Left renal cortex interstitium (tissue), 4 donors: ENCODE data around the gene MTFMT. TPM values are rescaled to one million over a fixed set of nuclear protein-coding genes. Genes with fewer than 3 reads are reported as not detected.

Experiments used
- DNase-seq, 4 donors: peaks; one replicate each; pipeline ENCODE4 v3.0.0-alpha.2; 2013; ENCODE audit warnings: low read depth in 4 of 4, low spot score in 2 of 4, missing footprints in 1 of 4
- polyA plus RNA-seq, 4 donors: library from polyadenylated mRNA; unstranded; fragments of 120-200 nt; gene quantifications; one replicate each; pipeline ENCODE4 v1.2.1, GENCODE V29; 2013; ENCODE audit not compliant: insufficient read length in 4 of 4

Gene MTFMT
- polyA plus RNA-seq, 4 donors = 13.4 to 18.6 (median 15.3) TPM

DNA sequence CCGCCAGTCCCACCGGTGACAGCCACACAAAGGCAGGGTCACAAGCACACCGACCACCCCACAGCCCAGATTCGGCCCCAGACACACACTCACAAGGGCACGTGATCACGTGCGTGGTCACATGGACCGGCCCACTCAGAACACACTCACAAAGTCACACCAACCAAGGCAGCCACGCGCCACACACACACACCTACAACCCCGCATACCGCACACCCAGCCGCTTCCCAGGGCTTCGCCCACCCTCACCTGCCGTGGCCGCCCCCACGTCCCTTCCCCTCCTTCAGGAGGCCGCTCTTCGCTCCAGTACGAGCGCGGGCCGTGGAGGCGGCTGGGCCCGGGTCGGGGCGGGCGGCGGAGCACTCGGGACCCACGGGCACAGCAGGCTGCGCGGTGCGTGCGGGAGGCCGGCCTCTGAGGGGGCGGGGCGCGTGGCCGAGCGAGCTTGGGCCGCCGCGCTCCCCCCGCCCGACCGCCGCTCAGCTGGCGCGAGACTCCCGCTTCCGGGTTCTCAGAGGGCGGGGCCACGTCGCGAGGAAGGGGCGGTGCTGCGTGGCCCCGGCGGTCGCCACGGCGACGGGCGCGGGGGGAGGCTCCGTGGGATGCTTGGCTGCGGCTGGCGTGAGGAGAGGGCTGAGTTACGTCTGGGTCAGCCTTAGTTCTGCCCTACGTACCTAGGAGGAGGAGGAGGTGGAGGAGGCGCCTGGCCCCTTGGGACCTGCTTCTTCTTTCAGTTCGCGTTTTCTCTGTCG lies 39.8 kb downstream of the MTFMT start, which contains the start of gene SPG21:
Gene SPG21, minus strand, starts transcription at position 499 of the 752 bp plus-strand sequence. CDS start 6,345 bp downstream, outside the sequence.
- DNase-seq = peak; percentile 75 to 88 (median 84)

DNA sequence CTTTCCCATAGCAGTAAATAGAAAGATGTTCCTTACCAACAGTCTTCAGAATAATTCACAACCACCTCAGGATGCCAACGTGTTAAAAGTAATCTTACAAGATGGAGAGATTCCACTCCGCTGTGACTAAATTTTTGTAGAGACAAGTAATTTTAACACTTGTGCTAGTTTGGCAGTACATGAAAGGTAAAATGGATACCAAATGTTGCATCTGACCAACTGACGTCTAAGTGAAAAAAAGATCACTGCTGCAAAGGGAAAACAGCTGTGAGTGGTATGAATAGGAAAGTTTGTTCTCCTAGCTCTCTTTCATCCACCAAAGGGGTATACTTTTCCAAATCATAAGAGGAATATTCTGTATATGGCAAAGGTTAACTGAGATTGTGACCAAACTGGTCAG lies 42.3 kb downstream of the MTFMT start:
- DNase-seq = no peak

DNA sequence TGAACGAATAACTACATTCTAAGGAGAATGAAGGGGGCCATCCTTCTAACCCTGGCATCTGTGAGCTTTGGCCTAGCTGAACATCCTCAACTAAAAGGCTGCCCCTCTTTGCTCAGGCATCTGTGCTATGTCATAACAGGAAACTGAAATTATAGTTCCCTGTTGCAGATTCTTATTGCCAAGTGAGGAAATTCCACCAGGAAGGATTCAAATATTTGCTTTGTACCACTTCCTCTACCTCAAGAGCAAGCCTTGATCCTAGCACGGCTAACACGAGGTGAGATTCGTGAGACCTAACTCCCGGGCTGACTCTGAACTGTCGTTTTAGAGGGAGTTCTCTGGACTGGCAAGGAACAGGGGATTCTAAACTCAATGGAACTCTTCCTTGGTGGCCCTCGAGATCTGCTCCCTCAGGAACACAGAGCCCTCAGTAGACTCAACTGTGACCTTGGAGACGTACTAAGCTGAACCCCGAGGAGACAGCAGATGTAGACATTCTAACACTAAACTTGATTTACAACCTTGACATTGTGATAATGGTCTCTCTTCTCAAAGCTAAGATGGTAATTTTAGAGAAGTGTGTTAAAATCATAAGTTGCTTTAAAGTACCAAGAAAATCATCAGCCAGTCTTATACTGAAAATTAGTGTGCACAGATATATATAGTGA lies 43.9 kb downstream of the MTFMT start:
- DNase-seq = no peak

DNA sequence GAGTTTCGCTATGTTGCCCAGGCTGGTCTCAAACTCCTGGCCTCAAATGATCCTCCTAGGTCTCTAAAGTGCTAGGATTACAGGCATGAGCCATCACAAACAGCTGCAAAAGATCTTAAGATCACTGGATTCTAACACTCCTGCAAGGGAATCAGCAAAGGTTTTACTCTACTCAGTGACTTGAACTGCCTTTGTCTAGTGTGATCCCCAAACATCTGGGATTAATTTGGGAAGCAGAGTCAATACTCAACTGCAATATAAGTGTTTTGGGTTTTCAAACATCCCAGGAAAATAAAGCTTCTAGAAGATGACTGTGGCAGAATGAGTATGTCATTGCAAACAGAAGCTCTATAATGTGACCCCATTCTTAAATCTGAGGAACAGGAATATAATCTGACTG lies 47.0 kb downstream of the MTFMT start:
- DNase-seq = no peak

DNA sequence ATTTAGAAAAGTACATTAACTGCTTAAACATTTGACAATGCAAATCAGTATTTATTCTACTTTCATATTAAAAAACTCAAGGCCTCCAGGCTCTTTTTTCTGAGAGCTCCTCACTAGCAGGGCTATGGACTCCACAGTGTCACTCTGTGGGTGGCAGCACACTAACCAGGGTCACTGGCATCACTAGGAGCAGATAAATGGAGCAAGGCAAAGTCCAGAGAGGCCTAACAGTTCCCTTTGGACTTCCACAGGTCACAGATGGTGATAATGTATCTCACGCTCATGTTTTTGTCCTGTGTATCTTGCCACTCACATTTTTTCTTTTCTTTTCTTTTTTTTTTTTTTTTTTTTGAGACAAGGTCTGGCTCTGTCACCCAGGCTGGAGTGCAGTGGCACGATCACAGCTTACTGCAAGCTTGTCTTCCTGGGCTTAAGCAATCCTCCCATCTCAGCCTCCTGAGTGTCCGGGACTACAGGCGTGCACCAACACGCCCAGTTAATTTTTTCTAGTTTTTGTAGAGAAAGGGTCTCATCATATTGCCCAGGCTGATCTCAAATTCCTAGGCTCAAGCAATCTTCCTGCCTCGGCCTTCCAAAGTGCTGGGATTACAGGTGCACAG lies 47.5 kb downstream of the MTFMT start:
- no peak for DNase-seq

DNA sequence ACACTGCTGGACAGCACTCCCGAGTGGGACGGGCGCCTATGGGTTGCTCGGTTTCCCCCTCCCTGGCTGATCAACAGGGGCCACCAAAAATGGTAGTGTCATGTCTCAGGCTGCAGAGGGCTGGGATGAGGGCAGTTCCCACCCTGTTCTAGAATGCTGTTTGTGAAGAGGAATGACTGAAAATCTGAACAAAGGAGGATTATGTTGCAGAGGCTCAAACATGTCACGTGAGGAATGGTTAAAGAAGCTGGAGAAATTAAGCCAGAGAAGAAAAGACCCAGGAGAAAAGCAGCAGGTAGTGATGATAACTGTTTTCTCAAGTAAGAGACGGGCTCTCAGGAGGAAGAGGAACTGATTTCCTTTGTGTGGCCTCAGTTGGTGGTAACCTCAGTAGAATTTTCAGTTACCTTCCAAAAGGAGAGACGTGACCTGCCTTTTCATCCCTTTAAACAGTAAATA lies 50.2 kb downstream of the MTFMT start:
- DNase-seq = no peak

DNA sequence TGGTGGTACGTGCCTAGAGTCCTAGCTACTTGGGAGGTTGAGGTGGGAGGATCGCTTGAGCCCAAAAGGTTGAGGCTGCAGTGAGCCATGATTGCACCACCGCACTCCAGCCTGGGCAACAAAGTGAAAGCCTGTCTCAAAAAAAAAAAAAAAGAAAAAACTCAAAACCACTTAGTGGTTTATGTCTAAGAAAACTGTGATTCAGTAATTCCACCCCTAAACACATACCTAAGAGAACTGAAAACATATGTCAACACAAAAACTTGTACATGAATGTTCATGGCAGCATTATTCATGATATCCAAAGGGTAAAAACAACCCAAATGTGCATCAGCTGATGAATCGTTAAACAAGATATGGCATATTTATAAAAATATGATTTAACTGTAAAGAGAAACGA lies 54.0 kb downstream of the MTFMT start:
- no peak for DNase-seq

DNA sequence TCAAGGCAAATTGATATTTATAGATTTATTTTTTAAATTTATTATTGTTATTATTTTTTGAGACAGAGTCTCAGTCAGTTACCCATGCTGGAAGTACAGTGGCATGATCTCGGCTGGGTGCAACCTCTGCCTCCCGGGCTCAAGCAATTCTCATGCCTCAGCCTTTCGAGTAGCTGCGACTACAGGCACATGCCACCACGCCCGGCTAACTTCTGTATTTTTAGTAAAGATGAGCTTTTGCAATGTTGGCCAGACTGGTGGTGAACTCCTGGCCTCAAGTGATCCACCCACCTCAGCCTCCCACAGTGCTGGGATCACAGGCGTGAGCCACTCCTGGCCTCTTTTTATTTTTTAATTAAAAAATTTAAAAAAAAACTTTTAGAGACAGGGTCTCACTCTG lies 58.7 kb downstream of the MTFMT start:
- no peak for DNase-seq

DNA sequence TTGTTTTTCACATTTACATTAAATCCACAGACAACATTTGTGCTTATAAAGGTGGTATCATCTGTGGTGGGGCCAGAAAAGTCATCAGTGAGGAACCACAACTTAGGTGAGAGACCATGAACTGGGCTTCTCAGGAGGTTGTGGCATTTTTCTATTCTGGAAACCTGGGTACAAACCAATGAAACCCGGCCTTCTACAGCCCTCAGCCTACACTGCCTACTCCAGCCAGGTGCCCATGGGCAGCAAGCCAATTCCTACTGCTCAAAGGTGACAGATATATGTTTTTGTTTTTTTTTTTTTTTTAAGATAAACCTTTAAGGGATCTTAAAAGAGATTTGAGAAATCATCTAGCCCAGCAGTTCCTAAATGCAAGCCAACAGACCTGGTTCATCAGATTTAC lies 60.0 kb downstream of the MTFMT start:
- no peak for DNase-seq

DNA sequence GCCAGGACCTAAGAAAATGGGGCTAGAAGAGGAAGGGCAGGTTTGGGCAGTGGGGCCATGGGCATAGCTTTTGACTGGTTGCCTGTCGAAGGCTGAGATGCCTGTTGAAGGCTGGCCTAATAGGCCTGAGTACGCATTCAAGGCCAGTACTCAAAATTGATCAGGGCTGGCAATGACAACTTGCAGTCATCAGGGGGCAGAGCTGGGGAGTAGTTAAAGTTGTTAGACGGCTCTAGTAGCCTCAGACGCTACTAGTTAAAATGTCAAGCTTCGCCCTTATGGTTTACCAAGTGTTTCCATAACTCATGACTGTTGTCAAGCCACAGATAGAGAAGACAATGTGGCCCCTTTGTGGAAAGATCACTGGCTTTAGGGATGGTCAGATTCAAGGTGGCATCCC lies 68.4 kb downstream of the MTFMT start:
- DNase-seq = no peak

DNA sequence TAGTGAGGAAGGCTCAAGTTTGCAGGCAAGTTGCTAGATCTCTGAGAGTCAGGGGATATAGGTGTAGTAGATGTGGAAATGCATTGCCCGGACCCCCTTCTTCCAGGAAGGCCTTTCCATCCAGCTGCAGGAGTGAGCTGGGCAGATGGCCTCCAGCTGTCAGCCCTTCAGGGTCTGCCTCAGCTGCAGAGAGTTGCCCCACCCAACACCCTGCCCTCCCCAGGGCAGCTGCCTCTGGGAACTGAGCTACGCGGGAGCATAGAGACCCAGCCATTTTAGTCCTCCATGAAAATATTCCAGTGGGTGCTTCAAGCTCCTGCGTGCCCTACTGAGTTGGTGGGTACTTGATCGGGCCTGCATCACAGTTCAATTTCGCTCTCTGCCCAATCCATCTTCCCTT lies 69.3 kb downstream of the MTFMT start:
- DNase-seq = no peak

DNA sequence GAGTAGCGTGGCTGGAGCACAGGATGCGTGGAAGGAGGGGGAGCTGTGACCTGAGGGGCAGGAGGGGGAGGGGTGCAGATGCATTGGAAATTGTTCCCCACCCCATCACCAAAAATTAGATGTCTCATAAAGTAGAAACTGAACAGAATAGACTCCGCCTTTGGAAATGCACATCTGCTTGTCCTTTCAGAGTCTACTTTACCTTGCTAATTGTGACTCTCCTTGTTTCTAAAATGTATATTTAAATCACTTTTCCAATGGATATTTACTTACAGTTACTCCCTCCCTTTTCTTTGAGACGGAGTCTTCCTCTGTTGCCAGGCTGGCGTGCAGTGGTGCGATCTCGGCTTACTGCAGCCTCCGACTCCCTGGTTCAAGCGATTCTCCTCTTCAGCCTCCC lies 70.3 kb downstream of the MTFMT start:
- DNase-seq = no peak

DNA sequence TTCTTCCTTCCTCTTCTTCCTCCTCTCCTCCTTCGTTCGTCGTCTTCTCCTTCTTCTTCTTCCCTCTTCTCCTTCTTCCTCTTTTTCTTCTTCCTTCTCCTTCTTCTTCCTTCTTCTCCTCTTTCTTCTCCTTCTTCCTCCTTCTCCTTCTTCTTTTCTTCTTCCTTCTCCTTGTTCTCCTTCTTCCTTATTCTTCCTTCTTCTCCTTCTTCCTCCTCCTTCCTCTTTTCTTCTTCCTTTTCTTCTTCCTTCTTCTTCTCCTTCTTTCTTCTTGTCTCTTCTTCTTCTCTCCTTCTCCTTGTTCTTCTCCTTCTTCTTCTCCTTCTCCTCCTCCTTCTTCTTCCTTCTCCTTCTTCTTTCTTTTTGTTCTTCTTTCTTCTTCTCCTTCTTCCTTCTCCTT lies 75.0 kb downstream of the MTFMT start:
- no peak for DNase-seq

DNA sequence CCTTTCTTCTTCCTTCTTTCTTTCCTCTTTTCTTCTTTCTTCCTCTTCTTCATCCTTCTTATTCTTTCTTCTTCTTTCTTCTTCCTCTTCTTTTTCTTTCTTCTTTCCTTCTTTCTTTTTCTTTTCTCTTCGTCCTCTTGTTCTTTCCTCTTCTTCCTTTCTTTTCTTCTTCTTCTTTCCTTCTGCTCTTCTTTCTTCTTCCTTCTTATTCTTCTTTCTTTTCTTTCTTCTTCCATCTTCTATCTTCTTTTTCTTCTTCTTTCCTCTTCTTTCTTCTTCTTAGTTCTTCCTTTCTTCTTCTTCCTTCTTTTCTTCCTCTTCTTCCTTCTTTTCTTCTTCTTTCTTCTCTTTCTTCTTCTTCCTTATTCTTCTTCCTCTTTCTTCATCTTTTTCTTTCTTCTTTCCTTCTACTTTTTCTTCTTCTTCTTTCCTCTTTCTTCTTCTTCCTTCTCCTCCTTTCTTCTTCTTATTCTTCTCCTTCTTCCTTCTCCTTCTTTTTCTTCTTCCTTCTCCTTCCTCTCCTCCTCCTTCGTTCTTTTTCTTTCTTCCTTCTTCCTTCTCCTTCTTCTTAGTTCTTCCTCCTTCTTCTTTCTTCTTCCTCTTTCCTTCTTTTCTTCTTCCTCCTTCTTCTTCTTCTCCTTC lies 77.5 kb downstream of the MTFMT start:
- no peak for DNase-seq

Other genes starting within 250 kb of the MTFMT start
- 10 to 100 TPM in 2 of 4 donors, 1 to 10 TPM in 2; 5.7 to 21.2 (median 13.5) TPM for gene PIF1, start 204.0 kb downstream of the MTFMT start, polyA plus RNA-seq
- 10 to 100 TPM; 15.3 to 21.6 (median 19.7) TPM for gene PLEKHO2, start 187.7 kb downstream of the MTFMT start, polyA plus RNA-seq
- gene ANKDD1A, start 117.7 kb downstream of the MTFMT start, polyA plus RNA-seq = 1 to 10 TPM; 4.2 to 9.5 (median 6.2) TPM
- gene SPG21, start 39.7 kb downstream of the MTFMT start, polyA plus RNA-seq = 100 to 1,000 TPM in 3 of 4 donors, 10 to 100 TPM in 1; 99.1 to 120 (median 112) TPM
- gene SLC51B, start 15.7 kb upstream of the MTFMT start, polyA plus RNA-seq = 10 to 100 TPM in 2 of 4 donors, 1 to 10 TPM in 2; 8.5 to 11.7 (median 9.9) TPM
- gene RASL12, start 38.4 kb upstream of the MTFMT start, polyA plus RNA-seq = 1 to 10 TPM; 6.1 to 8.1 (median 7.4) TPM
- gene KBTBD13, start 47.1 kb upstream of the MTFMT start, polyA plus RNA-seq = under 1 TPM in 3 of 4 donors, not detected in 1; 0.04 to 0.05 (median 0.05) TPM
- gene UBAP1L, start 85.6 kb upstream of the MTFMT start, polyA plus RNA-seq = 1 to 10 TPM; 2.0 to 10.0 (median 6.0) TPM
- 10 to 100 TPM; 31.1 to 37.7 (median 34.4) TPM for gene PDCD7, start 104.2 kb upstream of the MTFMT start, polyA plus RNA-seq
- gene CLPX, start 155.7 kb upstream of the MTFMT start, polyA plus RNA-seq = 10 to 100 TPM; 58.5 to 82.8 (median 76.5) TPM
- gene CILP, start 181.8 kb upstream of the MTFMT start, polyA plus RNA-seq = 1 to 10 TPM; 3.2 to 4.4 (median 3.9) TPM